ENCODE results near the gene GIGYF2. TPM values are rescaled to one million over a fixed set of nuclear protein-coding genes. Genes with fewer than 3 reads are reported as not detected.
"Not testable (repeated sequence)": the region's sequence is repeated elsewhere in the genome, so short reads cannot be mapped to it uniquely, and the experiment has no call there.

Gene GIGYF2
- polyA plus RNA-seq, 1 of the 3 experiments (the other 2 are of a cell fraction): 12.8 TPM

- TF ChIP-seq JUND (IDR thresholded peaks at IDR 0.05): no peak
- TF ChIP-seq SIN3A (IDR thresholded peaks at IDR 0.05; ENCODE audit: borderline replicate concordance, low read depth, low read length): no peak
- no peak for TF ChIP-seq USF1 (IDR thresholded peaks at IDR 0.05; ENCODE audit: borderline replicate concordance, low read depth)
- no peak for TF ChIP-seq CHD2 (IDR thresholded peaks at IDR 0.05; ENCODE audit: low read length, partially characterized antibody)
- TF ChIP-seq CTCF (IDR thresholded peaks at IDR 0.05): no peak
- no peak for TF ChIP-seq MEF2A (IDR thresholded peaks at IDR 0.05; ENCODE audit: borderline replicate concordance, low read depth)
- ChIA-PET CTCF (no interaction called here), POLR2A (no interaction called here)
- H3K27me3 ChIP-seq (ENCODE audit: insufficient read depth): no peaks in the 10 kb centered on the region; the same call in 1 of the 2 replicates
- H3K9me2 ChIP-seq: no peaks in the 10 kb centered on the region
- WGBS (ENCODE audit: low lambda C conversion rate): 58% methylated on average over 1 of the region's 1 CpG
- H4K20me1 ChIP-seq (ENCODE audit: insufficient read depth): no peaks in the 10 kb centered on the region
- no peaks in the 10 kb centered on the region for H3K36me3 ChIP-seq (replicated peaks in 1 of 2; ENCODE audit: control insufficient read depth in 1 of 2, insufficient read depth in 2 of 2, low read length in 1 of 2)
- no peaks in the 10 kb centered on the region for H3K9me3 ChIP-seq
- no peak for DNase-seq
- H3K79me2 ChIP-seq (ENCODE audit: insufficient read depth): no peaks in the 10 kb centered on the region
- no peaks in the 10 kb centered on the region for H3F3A ChIP-seq (replicated peaks; ENCODE audit: insufficient read depth)
- H3K4me3 ChIP-seq (ENCODE audit: low read depth in 2 of 2, low read length in 1 of 2): no peak overlapping the region
- H3K4me1 ChIP-seq (ENCODE audit: control insufficient read depth in 1 of 2, insufficient read depth in 2 of 2, low read depth in 1 of 2, low read length in 1 of 2): no peaks in the 10 kb centered on the region
- H2AFZ ChIP-seq (ENCODE audit: low read depth): no peak overlapping the region
- H3K9ac ChIP-seq: no peak overlapping the region
- no peak overlapping the region for H3K27ac ChIP-seq (ENCODE audit: low read depth in 2 of 2, low read length in 1 of 2)
- no peak overlapping the region for H3K4me2 ChIP-seq
Observed at GRCh38 chr2:232683368-232683767, 13.8 kb upstream of the GIGYF2 start.

GRCh38 chr2:232685391-232685790 is 11.7 kb upstream of the GIGYF2 start:
- H3K27me3 ChIP-seq (ENCODE audit: insufficient read depth); DNase-seq; H3K4me1 ChIP-seq (ENCODE audit: control insufficient read depth in 1 of 2, insufficient read depth in 2 of 2, low read depth in 1 of 2, low read length in 1 of 2); H3K27ac ChIP-seq (ENCODE audit: low read depth in 2 of 2, low read length in 1 of 2); H3K9ac ChIP-seq; H3K79me2 ChIP-seq (ENCODE audit: insufficient read depth); H3K9me3 ChIP-seq; H3F3A ChIP-seq (replicated peaks; ENCODE audit: insufficient read depth); CTCF ChIA-PET; H3K36me3 ChIP-seq (replicated peaks in 1 of 2; ENCODE audit: control insufficient read depth in 1 of 2, insufficient read depth in 2 of 2, low read length in 1 of 2); POLR2A ChIA-PET; H2AFZ ChIP-seq (ENCODE audit: low read depth); H3K4me2 ChIP-seq; H4K20me1 ChIP-seq (ENCODE audit: insufficient read depth); H3K9me2 ChIP-seq; H3K4me3 ChIP-seq (ENCODE audit: low read depth in 2 of 2, low read length in 1 of 2): not testable (repeated sequence)
- WGBS (ENCODE audit: low lambda C conversion rate): 77% methylated on average over 6 of the region's 6 CpGs

- no peaks in the 10 kb centered on the region for H3K9me2 ChIP-seq
- no peaks in the 10 kb centered on the region for H3K36me3 ChIP-seq (replicated peaks in 1 of 2; ENCODE audit: control insufficient read depth in 1 of 2, insufficient read depth in 2 of 2, low read length in 1 of 2)
- DNase-seq: no peak
- no peaks in the 10 kb centered on the region; the same call in 1 of the 2 replicates for H3K27me3 ChIP-seq (ENCODE audit: insufficient read depth)
- ChIA-PET POLR2A (no interaction called here), CTCF (no interaction called here)
- no peaks in the 10 kb centered on the region for H4K20me1 ChIP-seq (ENCODE audit: insufficient read depth)
- no peak overlapping the region for H3K9ac ChIP-seq
- no peak overlapping the region for H3K27ac ChIP-seq (ENCODE audit: low read depth in 2 of 2, low read length in 1 of 2)
- H3K4me2 ChIP-seq: no peak overlapping the region
- no peaks in the 10 kb centered on the region for H3K79me2 ChIP-seq (ENCODE audit: insufficient read depth)
- 64% methylated on average over 9 of the region's 11 CpGs for WGBS (ENCODE audit: low lambda C conversion rate)
- H3F3A ChIP-seq (replicated peaks; ENCODE audit: insufficient read depth): no peaks in the 10 kb centered on the region
- H2AFZ ChIP-seq (ENCODE audit: low read depth): no peak overlapping the region
- no peak overlapping the region for H3K4me3 ChIP-seq (ENCODE audit: low read depth in 2 of 2, low read length in 1 of 2)
- H3K4me1 ChIP-seq (ENCODE audit: control insufficient read depth in 1 of 2, insufficient read depth in 2 of 2, low read depth in 1 of 2, low read length in 1 of 2): peaks cover 0 to 3% of the 10 kb centered on the region in 2 experiments; a peak in 1 of 4 replicates
- H3K9me3 ChIP-seq: no peaks in the 10 kb centered on the region
- TF ChIP-seq NRF1 (IDR thresholded peaks at IDR 0.05; ENCODE audit: low read depth, low read length) (no peak), RAD21 (IDR thresholded peaks at IDR 0.05; ENCODE audit: low read length) (no peak), EZH2phosphoT487 (IDR thresholded peaks at IDR 0.05; ENCODE audit: borderline replicate concordance, low read depth) (no peak), RFX5 (IDR thresholded peaks at IDR 0.05; ENCODE audit: low read length) (no peak), NFIC (IDR thresholded peaks at IDR 0.05; ENCODE audit: borderline replicate concordance) (no peak), IRF3 (IDR thresholded peaks at IDR 0.05; ENCODE audit: low read depth, low read length) (no peak), GATA2 (CRISPR knock-in tag; IDR thresholded peaks at IDR 0.05) (no peak), MAX (IDR thresholded peaks at IDR 0.05; ENCODE audit: low read depth) (no peak), TAF1 (IDR thresholded peaks at IDR 0.05; ENCODE audit: borderline replicate concordance, low read depth, low read length) (no peak), ZBTB33 (IDR thresholded peaks at IDR 0.05; ENCODE audit: borderline replicate concordance, low read depth) (no peak)
Observed at GRCh38 chr2:232687382-232688160, 9.6 kb upstream of the GIGYF2 start.
